VCaP (cell line): ENCODE measurements around the gene SESTD1.
"Not testable (repeated sequence)": the region's sequence is repeated elsewhere in the genome, so short reads cannot be mapped to it uniquely, and the experiment has no call there.

ENCODE experiments used
- H3K27ac ChIP-seq: fragments of 450-650 bp; 2 replicates; pipeline ENCODE4 v1.5.1; 2017
- TF ChIP-seq, protein P1 (sequence below): fragments of 450-650 bp; conservative IDR thresholded peaks from 2 replicates; pipeline ENCODE4 v1.5.1; 2017; ENCODE audit warnings: mild to moderate bottlenecking, moderate library complexity

Gene SESTD1

DNA sequence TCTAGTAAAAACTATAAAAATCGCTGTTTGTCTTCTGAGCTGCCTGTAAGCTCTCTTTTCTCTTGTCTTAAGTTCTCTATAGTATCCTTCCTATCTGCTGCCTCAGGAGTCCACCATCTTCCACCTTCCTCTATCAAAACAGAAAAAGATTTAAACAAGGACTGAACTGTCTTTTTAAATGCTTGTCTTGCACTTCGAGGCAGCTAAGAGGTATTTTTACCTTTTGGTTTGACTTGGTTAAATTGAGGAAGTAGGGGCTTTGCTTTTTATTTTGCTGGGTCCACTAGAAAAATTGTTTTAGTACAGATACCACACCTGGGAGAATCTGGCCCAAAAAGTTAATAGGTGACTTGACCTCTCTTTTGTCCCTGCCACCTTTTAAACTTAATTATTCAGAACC, 12.2 kb downstream of the SESTD1 start:
- no peak overlapping the region for H3K27ac ChIP-seq
- TF ChIP-seq, protein P1, sequence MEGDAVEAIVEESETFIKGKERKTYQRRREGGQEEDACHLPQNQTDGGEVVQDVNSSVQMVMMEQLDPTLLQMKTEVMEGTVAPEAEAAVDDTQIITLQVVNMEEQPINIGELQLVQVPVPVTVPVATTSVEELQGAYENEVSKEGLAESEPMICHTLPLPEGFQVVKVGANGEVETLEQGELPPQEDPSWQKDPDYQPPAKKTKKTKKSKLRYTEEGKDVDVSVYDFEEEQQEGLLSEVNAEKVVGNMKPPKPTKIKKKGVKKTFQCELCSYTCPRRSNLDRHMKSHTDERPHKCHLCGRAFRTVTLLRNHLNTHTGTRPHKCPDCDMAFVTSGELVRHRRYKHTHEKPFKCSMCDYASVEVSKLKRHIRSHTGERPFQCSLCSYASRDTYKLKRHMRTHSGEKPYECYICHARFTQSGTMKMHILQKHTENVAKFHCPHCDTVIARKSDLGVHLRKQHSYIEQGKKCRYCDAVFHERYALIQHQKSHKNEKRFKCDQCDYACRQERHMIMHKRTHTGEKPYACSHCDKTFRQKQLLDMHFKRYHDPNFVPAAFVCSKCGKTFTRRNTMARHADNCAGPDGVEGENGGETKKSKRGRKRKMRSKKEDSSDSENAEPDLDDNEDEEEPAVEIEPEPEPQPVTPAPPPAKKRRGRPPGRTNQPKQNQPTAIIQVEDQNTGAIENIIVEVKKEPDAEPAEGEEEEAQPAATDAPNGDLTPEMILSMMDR, result no peak

DNA sequence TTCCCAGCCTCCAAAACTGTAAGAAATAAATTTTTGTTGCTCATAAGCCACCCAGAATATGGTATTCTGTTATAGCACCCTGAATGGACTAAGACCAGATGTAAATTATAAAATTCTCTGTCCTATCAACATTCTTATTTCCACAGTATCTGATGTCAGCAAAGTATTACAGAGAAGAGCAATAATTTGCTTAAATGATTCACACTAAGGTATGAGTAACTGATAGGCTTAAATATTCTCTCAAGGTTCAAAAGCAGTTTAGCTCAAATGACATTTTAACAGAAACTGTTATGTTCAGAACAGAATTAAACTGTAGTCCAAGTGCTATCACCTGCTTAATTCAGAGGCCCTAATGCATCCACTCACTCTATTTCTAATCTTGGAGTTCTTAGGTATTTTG, 12.8 kb downstream of the SESTD1 start:
- TF ChIP-seq, protein P1, result no peak
- no peak overlapping the region for H3K27ac ChIP-seq

GRCh38 chr2:179250848-179251504, 13.7 kb downstream of the SESTD1 start:
- TF ChIP-seq, protein P1, result no peak
- H3K27ac ChIP-seq, result no peak overlapping the region

DNA sequence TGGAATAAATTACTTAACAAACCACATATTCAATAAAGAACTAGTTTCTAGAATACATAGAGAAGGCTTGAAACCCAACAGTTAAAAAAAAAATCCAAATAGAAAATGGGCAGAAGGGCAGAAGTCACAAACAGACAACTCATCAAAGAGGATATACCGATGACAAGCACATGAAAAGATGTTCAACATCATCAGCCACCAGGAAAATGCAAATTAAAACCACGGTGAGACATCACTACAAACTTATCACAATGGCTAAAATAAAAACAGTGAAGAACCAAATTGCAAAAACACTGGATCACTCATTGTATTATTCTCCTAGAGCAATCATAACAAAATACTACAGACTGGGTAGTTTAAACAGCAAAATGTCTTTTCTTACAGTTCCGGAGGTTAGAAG, 14.5 kb downstream of the SESTD1 start:
- TF ChIP-seq, protein P1, result no peak
- no peak overlapping the region for H3K27ac ChIP-seq

GRCh38 chr2:179248024-179248348, 16.6 kb downstream of the SESTD1 start:
- no peak overlapping the region for H3K27ac ChIP-seq
- TF ChIP-seq, protein P1, result no peak

DNA sequence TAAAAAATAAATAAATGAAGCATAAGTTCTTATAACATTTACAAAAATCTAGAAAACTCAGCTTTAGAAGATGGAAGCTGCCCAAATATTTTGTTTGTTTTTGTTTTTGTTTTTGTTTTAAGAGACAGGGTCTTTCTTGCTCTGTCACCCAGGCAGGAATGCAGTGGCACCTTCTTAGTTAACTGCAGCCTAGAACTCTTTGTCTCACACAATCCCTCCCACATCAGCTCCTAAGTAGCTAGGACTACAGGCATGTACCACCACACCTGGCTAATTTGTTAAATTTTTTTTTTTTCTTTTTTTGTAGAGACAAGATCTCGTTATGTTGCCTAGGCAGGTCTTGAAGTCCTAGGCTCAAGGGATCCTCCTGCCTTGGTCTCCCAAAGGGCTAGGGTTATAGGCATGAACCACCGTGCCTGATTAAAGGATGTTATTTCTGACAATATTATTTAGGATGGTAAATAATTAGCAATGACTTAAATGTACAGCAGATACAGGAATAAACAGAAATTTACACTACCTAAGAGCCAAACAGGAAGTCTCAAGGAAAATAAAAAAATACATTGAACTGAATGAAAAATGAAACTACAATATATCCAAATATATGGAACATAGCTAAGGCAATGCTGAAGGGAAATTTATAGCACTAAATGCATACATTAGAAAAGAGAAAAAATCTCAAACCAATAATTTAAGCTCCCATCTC, 17.2 kb downstream of the SESTD1 start:
- H3K27ac ChIP-seq, result no peak overlapping the region
- TF ChIP-seq, protein P1, result no peak

DNA sequence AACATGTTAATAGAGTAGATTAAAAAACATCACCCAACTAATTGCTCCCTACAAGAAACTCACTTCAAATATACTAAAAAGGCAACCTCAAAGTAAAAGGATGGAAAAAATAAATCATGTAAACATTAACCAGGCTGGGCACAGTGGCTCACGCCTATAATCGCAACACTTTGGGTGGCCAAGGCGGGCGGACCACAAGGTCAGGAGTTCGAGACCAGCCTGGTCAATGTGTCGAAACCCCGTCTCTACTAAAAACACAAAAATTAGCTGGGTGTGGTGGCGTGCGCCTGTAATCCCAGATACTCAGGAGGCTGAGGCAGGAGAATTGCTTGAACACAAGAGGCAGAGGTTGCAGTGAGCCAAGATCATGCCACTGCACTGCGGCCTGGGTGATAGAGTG, 18.8 kb downstream of the SESTD1 start:
- H3K27ac ChIP-seq, result not testable (repeated sequence)

DNA sequence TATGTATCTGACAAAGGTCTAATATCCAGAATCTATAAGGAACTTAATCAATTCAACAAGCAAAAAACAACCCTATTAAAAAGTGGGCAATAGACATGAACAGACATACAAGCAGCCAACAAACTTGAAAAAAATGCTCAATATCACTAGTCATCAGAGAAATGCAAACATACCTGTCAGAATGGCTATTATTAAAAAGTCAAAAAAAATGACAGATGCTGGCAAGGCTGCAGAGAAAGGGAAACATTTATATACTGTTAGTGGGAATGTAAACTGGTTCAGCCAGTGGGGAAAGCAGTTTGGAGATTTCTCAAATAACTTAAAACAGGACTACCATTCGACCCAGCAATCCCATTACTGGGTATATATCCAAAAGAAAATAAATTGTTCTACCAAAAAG, 21.6 kb downstream of the SESTD1 start:
- no peak overlapping the region for H3K27ac ChIP-seq
- TF ChIP-seq, protein P1, result no peak
